ENCODE data around the gene S100A12.

- TF ChIP-seq CTCF (IDR thresholded peaks at IDR 0.05; ENCODE audit: low read depth, low read length, poor library complexity, severe bottlenecking) (no peak), EZH2phosphoT487 (IDR thresholded peaks at IDR 0.05; ENCODE audit: borderline replicate concordance, low read length) (no peak)
Observed at GRCh38 chr1:153379591-153379990, 4.2 kb upstream of the S100A12 start.
